ENCODE measurements around the gene METTL6.
A peak's percentile ranks its signal among the peaks of the same experiment; 100 is the strongest.
"Not testable (repeated sequence)": the region's sequence is repeated elsewhere in the genome, so short reads cannot be mapped to it uniquely, and the experiment has no call there.

Gene METTL6

GRCh38 chr3:15401936-15402335 lies 25.4 kb downstream of the METTL6 start:
- no peak for DNase-seq

- no peak for DNase-seq
These were observed 27.4 kb downstream of the METTL6 start for GRCh38 chr3:15399970-15400369.

DNA sequence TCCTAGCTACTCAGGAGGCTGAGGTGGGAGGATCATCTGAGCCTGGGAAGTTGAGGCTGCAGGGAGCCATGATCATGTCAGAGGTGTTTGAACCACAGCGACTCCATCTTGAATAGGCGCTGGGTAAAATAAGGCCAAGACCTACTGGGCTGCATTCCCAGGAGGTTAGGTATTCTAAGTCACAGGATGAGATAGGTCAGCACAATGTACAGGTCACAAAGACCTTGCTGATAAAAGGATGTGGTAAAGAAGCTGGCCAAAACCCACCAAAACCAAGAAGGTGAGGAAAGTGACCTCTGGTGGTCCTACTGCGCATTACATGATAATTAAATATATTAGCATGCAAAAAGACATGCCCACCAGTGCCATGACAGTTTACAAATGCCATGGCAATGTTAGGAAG lies 28.6 kb downstream of the METTL6 start:
- not testable (repeated sequence) for DNase-seq

- DNase-seq: not testable (repeated sequence)
These were observed 34.1 kb downstream of the METTL6 start for GRCh38 chr3:15393252-15393651.

- no peak for DNase-seq
These were observed 36.3 kb downstream of the METTL6 start for GRCh38 chr3:15391007-15391406.

DNA sequence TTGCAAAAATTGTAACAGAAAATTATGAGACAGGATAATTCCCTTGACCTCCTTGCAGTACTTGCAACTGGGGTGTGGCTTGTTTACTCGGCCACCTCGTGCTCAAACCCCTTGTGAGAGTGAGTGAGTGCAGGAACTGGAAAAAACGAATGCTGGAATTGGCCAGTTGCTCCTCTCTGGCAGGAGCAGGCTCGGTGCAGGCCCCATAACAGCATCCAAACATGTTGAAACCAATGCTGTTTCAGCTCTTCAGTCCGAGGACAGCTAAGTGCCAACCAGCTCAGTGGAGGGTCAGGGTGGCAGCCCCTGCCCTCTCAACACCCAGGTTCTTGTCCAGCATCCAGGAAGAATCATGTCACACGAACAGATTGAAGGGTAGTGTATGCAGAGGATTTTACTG lies 36.9 kb downstream of the METTL6 start:
- DNase-seq: no peak

GRCh38 chr3:15388335-15388734 lies 39.0 kb downstream of the METTL6 start:
- DNase-seq: not testable (repeated sequence)

DNA sequence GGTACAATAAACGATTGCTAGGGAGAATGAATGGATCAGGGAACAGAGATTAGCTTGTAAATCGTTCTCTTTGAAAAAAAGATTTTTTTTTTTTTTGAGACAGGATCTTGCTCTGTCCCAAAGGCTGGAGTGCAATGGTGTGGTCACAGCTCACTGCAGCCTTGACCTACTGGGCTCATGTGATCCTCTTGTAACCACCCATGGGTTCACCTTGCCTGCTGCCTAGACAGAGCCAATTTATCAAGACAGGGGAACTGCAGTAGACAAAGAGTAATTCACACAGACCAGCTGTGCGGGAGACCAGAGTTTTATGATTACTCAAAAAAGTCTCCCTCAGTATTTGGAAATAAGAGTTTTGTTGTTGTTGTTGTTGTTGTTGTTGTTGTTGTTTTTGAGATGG lies 39.6 kb downstream of the METTL6 start:
- no peak for DNase-seq

DNA sequence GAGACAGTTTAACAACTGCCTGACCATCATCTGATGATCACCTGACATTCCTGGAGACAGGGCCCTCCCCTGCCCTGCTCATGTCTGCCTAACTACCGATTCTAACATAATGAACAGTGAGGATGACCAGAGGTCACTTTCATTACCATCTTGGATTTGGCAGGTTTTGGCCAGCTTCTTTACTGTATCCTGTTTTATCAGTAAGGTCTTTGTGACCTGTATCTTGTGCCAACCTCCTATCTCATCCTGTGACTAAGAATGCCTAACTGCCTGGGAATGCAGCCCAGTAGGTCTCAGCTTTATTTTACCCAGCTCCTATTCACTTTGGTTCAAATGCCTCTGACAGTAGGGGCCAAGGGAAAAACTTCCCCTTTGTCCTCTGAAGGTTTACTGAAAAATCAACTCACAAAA lies 40.2 kb downstream of the METTL6 start:
- DNase-seq: no peak

GRCh38 chr3:15386654-15386955 lies 40.7 kb downstream of the METTL6 start:
- not testable (repeated sequence) for DNase-seq

GRCh38 chr3:15385901-15386653 lies 41.3 kb downstream of the METTL6 start:
- DNase-seq: no peak

DNA sequence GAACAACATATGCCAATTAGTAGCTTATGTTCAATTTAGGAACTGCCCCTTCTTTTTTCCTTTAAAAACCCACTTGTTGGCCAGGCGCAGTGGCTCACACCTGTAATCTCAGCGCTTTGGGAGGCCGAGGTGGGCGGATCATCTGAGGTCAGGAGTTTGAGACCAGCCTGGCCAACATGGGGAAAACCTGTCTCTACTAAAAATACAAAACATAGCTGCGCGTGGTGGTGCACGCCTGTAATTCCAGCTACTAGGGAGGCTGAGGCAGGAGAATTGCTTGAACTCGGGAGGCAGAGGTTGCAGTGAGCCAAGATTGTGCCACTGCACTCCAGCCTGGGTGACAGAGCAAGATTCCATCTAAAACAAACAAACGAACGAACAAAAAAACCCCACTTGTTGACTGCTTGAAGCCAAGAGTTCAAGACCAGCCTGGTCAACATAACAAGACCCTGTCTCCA lies 42.1 kb downstream of the METTL6 start:
- DNase-seq: not testable (repeated sequence)

- no peak for DNase-seq
These were observed 42.7 kb downstream of the METTL6 start for GRCh38 chr3:15384510-15385237.

DNA sequence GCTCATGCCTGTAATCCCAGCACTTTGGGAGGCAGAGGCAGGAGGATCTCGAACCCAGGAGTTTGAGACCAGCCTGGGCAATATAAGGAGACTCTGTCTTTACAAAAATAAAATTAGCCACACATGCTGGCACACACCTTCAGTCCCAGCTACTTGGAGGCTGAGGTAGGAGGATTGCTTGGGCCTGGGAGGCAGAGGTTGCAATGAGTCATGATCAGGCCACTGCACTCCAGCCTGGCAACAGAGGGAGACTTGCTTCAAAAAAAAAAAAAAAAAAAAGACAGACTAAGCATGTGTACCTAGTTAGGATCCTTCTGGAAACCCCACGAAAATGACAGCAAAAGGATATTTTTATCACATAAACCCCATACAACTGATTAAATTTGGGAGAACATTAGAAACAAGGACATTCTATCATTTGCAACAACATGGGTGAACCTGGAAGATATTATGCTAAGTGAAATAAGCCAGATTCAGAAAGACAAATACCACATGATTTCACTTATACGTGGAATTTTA lies 44.9 kb downstream of the METTL6 start:
- DNase-seq: no peak

DNA sequence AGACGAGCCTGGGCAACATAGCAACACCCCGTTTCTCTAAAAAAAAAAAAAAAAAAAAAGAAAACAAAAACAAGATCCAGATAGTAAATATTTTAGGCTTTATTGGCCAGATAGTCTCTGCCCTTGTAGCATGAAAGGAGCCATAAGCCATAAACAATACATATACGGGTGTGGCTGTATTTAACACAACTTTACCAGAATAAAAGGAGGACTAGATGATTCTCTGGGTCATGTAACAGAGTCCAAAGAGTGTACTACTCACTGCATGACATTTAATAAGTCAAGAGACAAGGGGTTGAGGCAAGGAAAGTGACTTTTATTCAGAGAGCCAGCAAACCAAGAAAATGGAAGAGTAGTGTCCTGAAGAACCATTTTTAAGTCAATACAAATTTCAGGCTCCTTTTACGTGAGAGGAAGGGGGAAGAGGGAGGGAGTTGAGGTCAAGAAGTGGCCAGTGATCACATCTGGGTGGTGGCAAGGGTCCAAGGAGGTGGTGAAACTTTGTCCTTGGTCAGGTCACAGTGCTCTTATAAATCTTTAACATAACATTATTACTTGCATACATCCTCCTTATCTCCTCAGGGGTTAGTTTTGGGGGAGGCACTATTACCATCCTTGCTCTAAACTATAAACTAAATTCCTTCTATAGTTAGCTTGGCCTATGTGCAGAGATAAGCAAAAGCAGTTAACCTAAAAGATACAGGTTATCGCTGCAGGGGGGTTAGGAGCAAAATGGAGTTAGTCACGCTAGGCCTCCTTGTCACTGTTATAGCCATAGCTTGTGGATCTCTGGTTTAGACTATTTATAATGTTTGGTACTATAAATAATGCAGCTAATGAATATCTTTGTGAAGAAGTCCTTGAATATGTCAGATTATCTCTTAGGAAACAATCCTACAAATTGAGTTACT lies 46.1 kb downstream of the METTL6 start:
- no peak for DNase-seq

- peak; percentile 68 for DNase-seq
These were observed 49.2 kb downstream of the METTL6 start for GRCh38 chr3:15377961-15378791.

DNA sequence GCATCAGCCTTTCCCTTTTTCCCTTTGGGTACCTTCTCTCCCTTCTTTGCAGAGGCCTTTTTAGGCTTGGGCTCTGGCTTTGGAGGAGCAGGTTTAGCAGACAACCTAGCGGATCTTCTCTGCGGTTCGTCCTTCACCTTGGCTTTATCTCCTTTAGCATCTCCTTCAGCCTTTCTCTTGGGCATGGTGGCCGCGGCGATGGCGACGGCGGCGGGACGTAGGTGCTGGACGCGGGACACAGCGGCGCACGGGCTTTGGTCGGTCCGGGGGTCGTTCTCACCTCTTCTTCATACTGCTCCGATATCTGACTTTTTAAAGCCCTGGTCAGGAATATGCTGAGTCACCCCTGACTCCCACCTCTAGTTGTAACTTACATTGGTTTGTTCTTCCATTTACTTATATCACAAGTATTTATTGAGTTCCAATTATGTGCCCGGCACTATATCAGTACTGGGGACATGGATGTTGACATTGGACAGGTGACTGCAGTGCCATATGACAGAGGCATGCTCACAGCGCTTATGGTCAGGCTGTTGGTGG lies 51.8 kb downstream of the METTL6 start:
- no peak for DNase-seq

DNA sequence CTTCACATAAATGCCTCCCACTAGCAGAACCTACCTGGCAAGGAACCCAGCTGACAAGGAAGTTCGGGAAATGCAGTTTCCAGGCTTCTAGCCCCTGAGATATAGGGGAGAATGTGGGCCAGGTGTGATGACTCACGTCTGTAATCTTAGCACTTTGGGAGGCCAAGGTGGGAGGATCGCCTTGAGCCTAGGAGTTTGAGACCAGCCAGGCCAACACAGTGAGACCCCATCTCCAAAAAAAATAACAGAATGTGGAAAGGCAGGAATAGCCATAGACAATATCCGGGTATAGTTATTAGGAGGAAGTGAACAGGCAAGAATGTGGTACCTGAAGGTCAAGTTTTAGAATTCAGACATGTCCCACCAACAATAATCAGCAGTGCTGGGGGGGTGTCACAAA lies 54.4 kb downstream of the METTL6 start:
- DNase-seq: no peak

DNA sequence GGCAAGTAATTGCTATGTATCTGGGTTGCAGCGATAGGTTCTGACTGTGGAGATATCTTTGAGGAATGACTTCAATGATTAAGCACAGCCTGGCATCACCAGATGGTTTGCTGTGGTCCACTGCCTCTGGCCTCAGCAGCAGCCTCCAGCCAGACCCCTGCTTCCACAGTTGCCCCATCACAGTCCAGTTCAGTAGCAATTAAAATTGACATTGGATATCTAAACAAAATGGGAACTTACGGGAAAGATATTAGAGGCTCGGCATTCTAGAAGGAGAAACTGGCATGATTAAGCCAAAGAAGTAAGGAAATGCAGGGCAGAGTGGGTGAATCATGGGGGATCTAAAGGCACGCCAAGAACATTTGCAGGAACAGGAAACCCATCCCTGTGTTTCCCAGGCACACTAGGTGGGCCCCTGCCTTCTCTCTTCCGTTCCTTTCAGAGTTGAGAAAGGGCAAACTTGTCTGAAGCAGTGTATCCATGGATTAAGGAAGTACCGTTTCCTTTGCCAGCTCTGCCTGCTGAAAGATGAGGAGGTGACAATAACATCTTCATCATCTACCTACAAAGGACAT lies 58.7 kb downstream of the METTL6 start:
- DNase-seq: no peak

DNA sequence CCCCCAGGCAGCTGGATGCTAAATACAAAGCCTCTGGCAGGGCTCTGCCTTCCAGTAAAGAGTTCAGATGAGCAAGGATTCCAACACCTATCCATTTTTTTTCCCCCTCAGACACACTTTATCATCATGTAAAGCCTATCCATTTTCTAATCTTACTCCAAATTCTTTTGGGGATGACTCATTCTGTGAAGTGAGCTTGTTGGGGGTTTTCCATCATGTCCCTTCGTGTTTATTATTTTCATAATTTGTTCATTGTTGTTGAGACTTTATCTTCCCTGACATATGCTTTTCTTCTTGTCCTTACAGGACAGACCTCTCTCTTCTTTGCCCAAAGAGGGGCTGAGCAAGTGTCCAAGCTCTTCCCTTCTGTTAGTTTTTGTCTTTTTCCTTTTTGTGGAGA lies 60.3 kb downstream of the METTL6 start:
- no peak for DNase-seq

DNA sequence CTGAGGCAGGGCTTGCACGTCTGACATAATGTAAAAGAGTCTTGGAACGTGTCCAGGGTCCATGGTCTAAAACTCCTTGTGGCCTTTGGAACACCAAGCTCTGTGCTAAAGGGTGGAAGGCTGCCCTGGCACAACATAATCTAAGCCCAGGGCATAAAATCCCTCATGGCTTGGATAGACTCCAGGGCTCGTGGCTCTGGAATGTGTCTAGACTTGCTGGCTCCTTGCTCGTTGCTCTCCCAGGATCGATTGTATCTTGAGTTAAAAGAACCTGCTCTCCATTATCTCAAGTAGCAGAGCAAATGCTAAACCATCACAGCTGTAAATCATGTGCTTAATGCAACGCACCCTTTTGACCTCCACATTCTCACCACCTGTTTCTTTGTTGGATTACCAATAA lies 63.3 kb downstream of the METTL6 start:
- not testable (repeated sequence) for DNase-seq
